Esophagus squamous epithelium (tissue), 5 donors: Measurements from ENCODE around the gene MTNR1B. TPM values are rescaled to one million over a fixed set of nuclear protein-coding genes. Genes with fewer than 3 reads are reported as not detected.

Experiments
- DNase-seq: peaks from one replicate; lab custom pipeline; 2025; lab: John Stamatoyannopoulos, UW
- H3K27ac ChIP-seq, 4 donors: fragments of 200-600 bp; sonication (generic); one replicate each; pipeline ENCODE4 v1.5.1; 2016 to 2019; ENCODE audit warnings: mild to moderate bottlenecking in 1 of 4
- H3K27me3 ChIP-seq, 4 donors: fragments of 200-600 bp; sonication (generic); 1 replicate in 3 of 4; 2 replicates in 1 of 4; pipeline versions ENCODE4 v1.5.1 to v1.6.0; 2017 to 2021; ENCODE audit warnings: antibody characterized with exemption in 1 of 4
- H3K36me3 ChIP-seq, 3 donors: fragments of 200-600 bp; sonication (generic); one replicate each; pipeline ENCODE4 v1.5.1; 2016 to 2019
- H3K4me1 ChIP-seq, 3 donors: fragments of 200-600 bp; sonication (generic); one replicate each; pipeline ENCODE4 v1.5.1; 2017 to 2019
- H3K4me3 ChIP-seq, 4 donors: fragments of 200-600 bp; sonication (generic); 1 replicate in 3 of 4; 2 replicates in 1 of 4; pipeline ENCODE4 v1.5.1; 2016 to 2019; ENCODE audit warnings: mild to moderate bottlenecking in 2 of 4, moderate library complexity in 1 of 4
- H3K9me3 ChIP-seq, 3 donors: fragments of 200-600 bp; sonication (generic); one replicate each; pipeline ENCODE4 v1.5.1; 2016 to 2019
- POLR2A ChIP-seq, 4 donors: fragments of 450-650 bp; IDR thresholded peaks; one replicate each; pipeline ENCODE4 v1.6.1; 2017; ENCODE audit warnings: antibody characterized with exemption in 4 of 4, mild to moderate bottlenecking in 4 of 4, moderate library complexity in 3 of 4
- WGBS, 2 donors: methylation state at CpG; one replicate each; pipeline ENCODE4 v1.1.5; 2018; 5-methylcytosine and 5-hydroxymethylcytosine counted together
- intact Hi-C: fragments of 100-400 bp; cut with DNase I; formaldehyde crosslinking; loops from one replicate; pipeline ENCODE4 v1.15.0; 2022
- total RNA-seq, 4 donors: library from RNA; depleted of rRNA; stranded (reverse); fragments of >200 nt; gene quantifications; one replicate each; pipeline ENCODE4 v1.1.0, GENCODE V29; 2016
- TF ChIP-seq, protein P1 (sequence below), 6 experiments: fragments of 450-650 bp in 4 of 6; fragments of 200-600 bp in 2 of 6; sonication (generic) in 2 of 6; IDR thresholded peaks; one replicate each; pipeline ENCODE4 v1.5.1; 2016 to 2019; ENCODE audit warnings: antibody characterized with exemption in 6 of 6, mild to moderate bottlenecking in 4 of 6, moderate library complexity in 4 of 6
- donor health status: DM: yes; HTN: yes; CAD: no.

Gene MTNR1B
- total RNA-seq, 4 donors from 2014 or later, result not detected

DNA sequence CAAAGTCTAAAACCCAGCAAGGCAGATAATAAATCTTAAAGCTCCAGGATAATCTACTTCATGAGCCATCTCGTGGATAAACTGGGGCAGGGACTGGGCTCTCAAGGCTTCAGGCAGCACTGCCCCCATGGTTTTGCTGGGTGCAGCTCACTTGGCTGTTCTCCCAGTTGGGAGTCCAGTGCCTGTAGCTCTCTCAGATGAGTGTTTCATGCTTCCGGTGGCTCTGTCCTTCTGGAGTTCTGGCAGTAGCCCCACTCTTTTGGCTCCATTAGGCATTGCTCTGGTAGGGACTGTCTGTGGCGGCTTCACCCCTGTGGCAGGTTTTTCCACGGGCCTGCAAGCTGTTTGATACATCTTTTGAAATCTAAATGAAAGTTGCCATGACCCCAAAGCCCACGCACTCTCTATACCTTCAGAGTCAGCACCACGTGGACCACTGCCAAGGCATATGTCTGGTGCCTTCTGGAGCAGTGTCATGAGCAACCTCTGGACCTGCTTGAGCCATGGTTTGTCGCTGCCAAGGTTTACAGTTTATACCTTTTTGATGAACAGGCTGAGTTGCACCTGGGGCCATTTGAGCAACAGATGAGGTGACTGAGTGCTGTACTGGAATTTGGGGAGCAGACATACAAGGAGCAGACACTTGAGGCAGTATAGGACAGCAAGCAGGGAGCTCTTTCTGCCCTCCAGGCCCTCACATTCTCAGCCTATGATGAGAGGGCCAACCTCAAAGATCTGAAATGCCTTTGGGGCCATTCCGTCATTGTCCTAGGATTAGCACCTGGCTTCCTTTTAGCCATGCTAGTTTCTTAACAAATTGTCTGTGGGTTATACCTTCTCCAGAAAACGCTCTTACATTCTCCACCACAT, 48.6 kb downstream of the MTNR1B start:
- DNase-seq, result no peak
- Histone ChIP-seq H3K27me3 (no peaks in the 10 kb centered on the region), H3K4me3 (no peak overlapping the region), H3K4me1 (peaks cover 0 to 14% (median 0%) of the 10 kb centered on the region in 3 donors), H3K36me3 (no peaks in the 10 kb centered on the region), H3K9me3 (no peaks in the 10 kb centered on the region), H3K27ac (no peak overlapping the region)
- intact Hi-C loops, result no loop called here
- WGBS, 2 donors, result 80 to 82% methylated on average over 4 to 7 of the region's 9 CpGs
- TF ChIP-seq POLR2A (IDR thresholded peaks at IDR 0.05), result no peak
- TF ChIP-seq, protein P1, sequence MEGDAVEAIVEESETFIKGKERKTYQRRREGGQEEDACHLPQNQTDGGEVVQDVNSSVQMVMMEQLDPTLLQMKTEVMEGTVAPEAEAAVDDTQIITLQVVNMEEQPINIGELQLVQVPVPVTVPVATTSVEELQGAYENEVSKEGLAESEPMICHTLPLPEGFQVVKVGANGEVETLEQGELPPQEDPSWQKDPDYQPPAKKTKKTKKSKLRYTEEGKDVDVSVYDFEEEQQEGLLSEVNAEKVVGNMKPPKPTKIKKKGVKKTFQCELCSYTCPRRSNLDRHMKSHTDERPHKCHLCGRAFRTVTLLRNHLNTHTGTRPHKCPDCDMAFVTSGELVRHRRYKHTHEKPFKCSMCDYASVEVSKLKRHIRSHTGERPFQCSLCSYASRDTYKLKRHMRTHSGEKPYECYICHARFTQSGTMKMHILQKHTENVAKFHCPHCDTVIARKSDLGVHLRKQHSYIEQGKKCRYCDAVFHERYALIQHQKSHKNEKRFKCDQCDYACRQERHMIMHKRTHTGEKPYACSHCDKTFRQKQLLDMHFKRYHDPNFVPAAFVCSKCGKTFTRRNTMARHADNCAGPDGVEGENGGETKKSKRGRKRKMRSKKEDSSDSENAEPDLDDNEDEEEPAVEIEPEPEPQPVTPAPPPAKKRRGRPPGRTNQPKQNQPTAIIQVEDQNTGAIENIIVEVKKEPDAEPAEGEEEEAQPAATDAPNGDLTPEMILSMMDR (IDR thresholded peaks at IDR 0.05), result no peak

DNA sequence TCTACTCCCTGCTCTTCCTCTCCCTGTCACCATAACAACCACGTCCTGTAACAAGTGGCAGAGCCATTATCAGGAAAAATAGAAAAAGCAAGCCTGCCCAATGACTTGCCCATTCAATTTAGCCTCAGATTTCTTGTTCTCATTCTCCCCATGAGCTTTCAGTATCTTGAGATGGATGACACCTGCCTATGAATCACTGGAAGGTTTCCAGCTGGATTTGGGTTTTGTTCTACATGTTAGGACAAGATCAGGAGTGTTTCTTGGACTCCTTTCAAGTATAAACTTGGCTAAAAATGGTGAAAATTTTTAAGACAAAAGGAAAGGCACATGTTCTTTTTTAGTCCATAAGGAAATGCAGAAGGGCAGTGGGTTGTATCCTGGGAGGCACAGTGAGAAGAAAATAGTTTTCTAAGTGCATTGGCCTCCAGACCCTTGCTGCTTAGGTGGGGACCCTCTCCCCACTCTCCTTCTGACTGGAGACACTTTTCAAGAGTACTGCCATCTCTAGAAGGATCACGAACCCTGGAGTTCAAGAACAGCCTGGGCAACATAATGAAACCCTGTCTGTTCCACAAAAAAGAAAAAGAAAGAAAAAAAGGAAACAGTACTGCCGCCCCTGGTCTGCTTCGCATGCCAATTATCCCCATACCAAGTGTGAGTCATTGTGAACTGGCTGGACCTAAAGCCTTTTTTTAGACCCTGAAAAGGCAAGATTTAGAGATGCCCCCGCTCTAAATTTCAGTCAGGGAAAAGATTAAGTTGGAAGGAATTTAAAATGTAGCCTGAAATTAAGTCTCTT, 51.0 kb downstream of the MTNR1B start:
- no peaks in the 10 kb centered on the region for H3K36me3 ChIP-seq
- no peak overlapping the region for H3K4me3 ChIP-seq
- peaks cover 0 to 14% (median 0%) of the 10 kb centered on the region in 3 donors for H3K4me1 ChIP-seq
- intact Hi-C loops, result no loop called here
- no peaks in the 10 kb centered on the region for H3K9me3 ChIP-seq
- no peak overlapping the region for H3K27ac ChIP-seq
- 12 to 20% methylated on average over 5 of the region's 5 CpGs for WGBS, 2 donors
- H3K27me3 ChIP-seq, result no peaks in the 10 kb centered on the region
- TF ChIP-seq, protein P1 (IDR thresholded peaks at IDR 0.05), result no peak
- no peak for DNase-seq

DNA sequence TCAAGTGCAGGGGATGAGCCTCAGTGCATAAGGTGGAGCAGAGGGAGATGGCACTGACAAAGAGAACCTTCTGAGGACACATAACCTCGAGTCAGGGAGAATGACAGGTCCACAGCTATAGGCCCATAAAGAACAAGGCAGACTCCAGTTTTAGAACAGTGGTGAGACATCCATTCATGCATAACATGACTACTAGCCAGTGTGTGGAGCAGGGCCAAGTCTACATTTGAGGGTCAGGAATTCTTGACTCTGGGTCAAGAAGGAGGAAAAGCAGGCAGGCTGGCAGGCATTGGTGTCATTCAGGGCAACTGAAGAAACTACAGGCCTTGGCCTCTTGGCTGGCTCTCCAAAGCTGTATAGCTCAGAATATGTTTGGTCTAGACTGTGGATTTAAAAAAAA, 54.9 kb downstream of the MTNR1B start:
- intact Hi-C loops, result no loop called here
- DNase-seq, result no peak

DNA sequence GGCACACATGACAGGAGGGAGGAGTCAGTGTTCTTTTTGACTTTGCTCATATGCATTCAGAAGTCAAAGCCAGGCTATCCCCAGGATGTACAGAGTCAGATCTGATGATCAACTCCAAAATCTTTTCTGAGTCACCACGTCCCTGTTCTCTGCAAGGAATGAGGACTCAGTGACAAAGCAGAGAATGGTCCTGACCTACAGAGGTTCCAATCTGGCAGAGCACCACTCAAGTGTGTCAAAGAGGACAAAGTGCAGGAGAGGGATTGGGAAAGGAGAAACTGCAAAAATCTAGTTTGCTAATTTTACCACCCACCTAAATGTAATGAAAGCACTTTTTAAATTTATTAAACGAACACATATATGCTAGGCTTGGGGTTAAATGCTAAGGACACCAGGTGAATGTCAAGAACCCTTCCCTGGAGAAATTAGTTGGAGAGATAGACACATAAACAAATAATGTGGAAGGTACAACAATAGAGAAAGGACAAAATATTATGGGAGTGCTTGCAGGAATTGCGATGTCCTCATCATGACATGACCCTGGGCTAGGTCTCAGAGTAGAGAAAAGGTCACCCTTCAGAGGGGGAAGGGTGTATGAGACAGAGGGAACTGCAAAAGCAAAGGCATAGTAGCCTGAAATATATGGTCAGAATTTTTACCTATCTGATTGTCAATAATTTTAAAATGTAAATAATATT, 56.3 kb downstream of the MTNR1B start:
- no peak for DNase-seq
- Histone ChIP-seq H3K27ac (no peak overlapping the region), H3K27me3 (no peaks in the 10 kb centered on the region), H3K4me1 (peaks cover 0 to 2% (median 0%) of the 10 kb centered on the region in 3 donors), H3K9me3 (no peaks in the 10 kb centered on the region), H3K4me3 (no peak overlapping the region), H3K36me3 (no peaks in the 10 kb centered on the region)
- intact Hi-C loops, result no loop called here
- WGBS, 2 donors, result 64 to 68% methylated on average over 3 of the region's 3 CpGs
- TF ChIP-seq, protein P1 (IDR thresholded peaks at IDR 0.05), result no peak
- TF ChIP-seq POLR2A (IDR thresholded peaks at IDR 0.05), result no peak

More for the DNA sequence above, 54.9 kb downstream of the MTNR1B start:
- WGBS, 2 donors, result 13 to 67% methylated on average over 1 of the region's 1 CpG
- no peaks in the 10 kb centered on the region for H3K36me3 ChIP-seq
- H3K4me3 ChIP-seq, result no peak overlapping the region
- peaks cover 0 to 14% (median 0%) of the 10 kb centered on the region in 3 donors for H3K4me1 ChIP-seq
- no peaks in the 10 kb centered on the region for H3K9me3 ChIP-seq
- H3K27ac ChIP-seq, result no peak overlapping the region
- no peaks in the 10 kb centered on the region for H3K27me3 ChIP-seq
- no peak for TF ChIP-seq POLR2A (IDR thresholded peaks at IDR 0.05)
- TF ChIP-seq, protein P1 (IDR thresholded peaks at IDR 0.05), result no peak
